ENCODE data around the gene COL5A2.

COL5A2 gene

GRCh38 chr2:189178054-189178453 is 1.5 kb downstream of the COL5A2 start:
- H3K4me1 ChIP-seq (ENCODE audit: control insufficient read depth, insufficient read depth, low read length), result peaks cover 20% of the 10 kb centered on the region
- peak overlapping the region; percentile 95 for H3K4me3 ChIP-seq (ENCODE audit: low read length)
- H3K9me3 ChIP-seq (ENCODE audit: control insufficient read depth, low read length), result no peaks in the 10 kb centered on the region
- H3K9ac ChIP-seq (ENCODE audit: low read length), result peak overlapping the region; percentile 95
- H3K36me3 ChIP-seq (ENCODE audit: control insufficient read depth, insufficient read depth, low read length, severe bottlenecking), result peaks cover 9% of the 10 kb centered on the region
- no peaks in the 10 kb centered on the region for H3K27me3 ChIP-seq (replicated peaks; ENCODE audit: control insufficient read depth, insufficient read depth, low read length)
- peak; percentile 75 for DNase-seq (ENCODE audit: low read depth)

DNA sequence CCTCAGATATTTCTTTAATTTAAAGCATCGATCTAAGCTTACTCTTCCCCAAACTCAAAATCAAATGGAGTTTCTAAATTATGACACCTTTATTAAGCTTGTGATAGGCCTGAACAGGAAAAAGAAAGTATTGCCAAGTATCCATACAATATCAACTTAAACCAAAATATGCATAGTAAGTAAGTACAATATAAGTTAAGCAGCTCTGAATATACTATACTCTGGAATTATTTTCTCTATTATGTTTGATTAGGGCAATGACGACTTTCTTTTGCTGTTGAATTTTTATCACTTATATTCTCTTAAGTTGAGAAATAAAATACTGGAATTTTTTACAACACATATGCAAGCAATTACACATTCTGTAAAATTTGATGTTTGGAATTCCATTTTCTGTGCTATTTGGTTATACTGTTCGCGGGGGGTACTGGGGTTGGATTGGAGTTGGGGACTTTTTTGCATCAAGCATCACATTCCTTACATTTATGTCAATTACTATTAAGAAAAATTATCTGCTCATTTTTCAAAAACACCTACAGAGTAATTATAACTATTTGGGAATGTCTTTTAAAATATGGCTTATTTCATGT is 2.2 kb downstream of the COL5A2 start:
- DNase-seq (ENCODE audit: low read depth), result peak; percentile 58
- H3K4me3 ChIP-seq (ENCODE audit: low read length), result peak overlapping the region; percentile 95
- peaks cover 20% of the 10 kb centered on the region for H3K4me1 ChIP-seq (ENCODE audit: control insufficient read depth, insufficient read depth, low read length)
- peak overlapping the region; percentile 95 for H3K9ac ChIP-seq (ENCODE audit: low read length)
- no peaks in the 10 kb centered on the region for H3K9me3 ChIP-seq (ENCODE audit: control insufficient read depth, low read length)
- H3K36me3 ChIP-seq (ENCODE audit: control insufficient read depth, insufficient read depth, low read length, severe bottlenecking), result peaks cover 9% of the 10 kb centered on the region
- no peaks in the 10 kb centered on the region for H3K27me3 ChIP-seq (replicated peaks; ENCODE audit: control insufficient read depth, insufficient read depth, low read length)

DNA sequence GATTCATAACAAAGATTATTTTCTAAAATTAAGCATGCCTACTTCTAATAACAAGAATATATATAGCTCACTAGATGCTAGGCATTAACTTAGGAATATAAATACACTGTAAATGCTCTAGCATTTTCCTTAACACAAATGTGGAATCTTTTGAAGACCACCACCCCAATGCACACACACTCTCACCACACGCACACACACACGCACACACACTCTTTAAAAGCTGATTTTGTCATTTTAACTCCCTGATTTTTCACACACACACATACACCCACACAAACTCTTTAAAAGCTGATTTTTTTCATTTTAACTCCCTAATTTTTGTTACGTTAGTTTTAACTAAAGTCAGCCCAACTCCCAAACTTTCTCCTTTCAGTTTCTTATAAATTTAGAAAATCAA is 3.0 kb downstream of the COL5A2 start:
- peak overlapping the region; percentile 95 for H3K4me3 ChIP-seq (ENCODE audit: low read length)
- H3K9me3 ChIP-seq (ENCODE audit: control insufficient read depth, low read length), result no peaks in the 10 kb centered on the region

DNA sequence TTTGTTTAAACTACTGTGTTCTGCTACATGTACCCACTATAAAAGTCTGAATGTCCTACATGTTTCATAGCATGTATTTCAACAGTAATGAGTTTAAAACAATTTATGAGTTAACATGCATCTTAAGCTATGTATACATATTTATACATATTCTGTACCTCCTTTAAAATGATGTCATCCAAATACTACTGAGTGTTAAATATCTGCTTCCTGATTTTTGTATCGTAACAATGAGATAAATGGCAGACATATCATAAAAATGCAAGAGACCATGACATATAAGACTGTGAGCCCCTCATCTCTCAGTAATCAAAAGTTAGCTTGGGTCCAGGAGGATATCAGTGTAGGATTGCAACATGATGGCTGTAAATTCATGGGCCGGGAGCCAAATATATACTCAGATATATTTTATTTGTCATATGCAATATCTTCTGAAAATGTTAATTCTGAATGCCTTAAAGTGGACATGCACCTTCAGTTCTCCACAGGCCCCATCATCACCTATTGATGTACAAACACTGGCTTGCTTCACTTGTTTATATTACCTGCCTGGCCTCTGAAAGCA is 3.6 kb downstream of the COL5A2 start:
- peak overlapping the region; percentile 95 for H3K9ac ChIP-seq (ENCODE audit: low read length)

More for the DNA sequence above, 3.0 kb downstream of the COL5A2 start:
- Histone ChIP-seq H3K4me1 (ENCODE audit: control insufficient read depth, insufficient read depth, low read length) (peaks cover 28% of the 10 kb centered on the region), H3K36me3 (ENCODE audit: control insufficient read depth, insufficient read depth, low read length, severe bottlenecking) (peaks cover 9% of the 10 kb centered on the region), H3K27me3 (replicated peaks; ENCODE audit: control insufficient read depth, insufficient read depth, low read length) (no peaks in the 10 kb centered on the region), H3K9ac (ENCODE audit: low read length) (peak overlapping the region; percentile 95)
- no peak for DNase-seq (ENCODE audit: low read depth)

DNA sequence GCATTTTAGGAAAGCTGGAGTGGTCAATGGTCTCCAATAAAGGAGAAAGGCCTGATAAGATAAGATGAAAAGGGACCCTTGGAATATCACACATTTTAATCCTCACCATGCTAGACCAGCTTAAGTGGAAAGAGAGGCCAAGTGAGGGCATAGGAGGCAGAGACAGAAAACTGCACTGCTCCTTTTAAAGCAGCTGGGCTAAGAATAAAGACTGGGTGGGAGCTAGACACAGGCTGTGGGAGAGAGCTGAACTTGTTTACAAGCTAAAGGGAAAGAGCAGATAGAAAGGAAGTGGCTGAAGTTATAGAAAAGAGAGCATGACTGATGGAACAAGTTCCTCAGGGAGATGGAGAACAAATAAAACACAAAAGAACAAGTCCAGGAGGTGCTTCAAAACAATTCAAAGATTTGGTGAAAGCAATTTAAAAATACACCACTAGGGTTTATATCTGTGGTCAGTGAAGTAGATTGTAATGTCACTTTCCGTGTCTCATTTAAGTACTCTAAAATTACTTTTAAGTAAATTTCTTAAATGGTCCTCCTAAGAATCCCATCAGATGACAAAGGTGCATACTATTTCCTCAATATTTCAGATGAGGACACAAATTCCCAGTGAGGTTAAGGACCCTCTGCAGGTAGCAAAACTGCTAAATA is 7.5 kb downstream of the COL5A2 start:
- peak; percentile 19 for DNase-seq (ENCODE audit: low read depth)
- Histone ChIP-seq H3K4me3 (ENCODE audit: low read length) (no peak overlapping the region), H3K9me3 (ENCODE audit: control insufficient read depth, low read length) (no peaks in the 10 kb centered on the region), H3K36me3 (ENCODE audit: control insufficient read depth, insufficient read depth, low read length, severe bottlenecking) (peaks cover 13% of the 10 kb centered on the region), H3K4me1 (ENCODE audit: control insufficient read depth, insufficient read depth, low read length) (peaks cover 59% of the 10 kb centered on the region), H3K27me3 (replicated peaks; ENCODE audit: control insufficient read depth, insufficient read depth, low read length) (no peaks in the 10 kb centered on the region), H3K9ac (ENCODE audit: low read length) (no peak overlapping the region)

More for the DNA sequence above, 3.6 kb downstream of the COL5A2 start:
- Histone ChIP-seq H3K27me3 (replicated peaks; ENCODE audit: control insufficient read depth, insufficient read depth, low read length) (no peaks in the 10 kb centered on the region), H3K9me3 (ENCODE audit: control insufficient read depth, low read length) (no peaks in the 10 kb centered on the region), H3K4me3 (ENCODE audit: low read length) (peak overlapping the region; percentile 95), H3K4me1 (ENCODE audit: control insufficient read depth, insufficient read depth, low read length) (peaks cover 33% of the 10 kb centered on the region), H3K36me3 (ENCODE audit: control insufficient read depth, insufficient read depth, low read length, severe bottlenecking) (peaks cover 9% of the 10 kb centered on the region)
- peak; percentile 41 for DNase-seq (ENCODE audit: low read depth)

DNA sequence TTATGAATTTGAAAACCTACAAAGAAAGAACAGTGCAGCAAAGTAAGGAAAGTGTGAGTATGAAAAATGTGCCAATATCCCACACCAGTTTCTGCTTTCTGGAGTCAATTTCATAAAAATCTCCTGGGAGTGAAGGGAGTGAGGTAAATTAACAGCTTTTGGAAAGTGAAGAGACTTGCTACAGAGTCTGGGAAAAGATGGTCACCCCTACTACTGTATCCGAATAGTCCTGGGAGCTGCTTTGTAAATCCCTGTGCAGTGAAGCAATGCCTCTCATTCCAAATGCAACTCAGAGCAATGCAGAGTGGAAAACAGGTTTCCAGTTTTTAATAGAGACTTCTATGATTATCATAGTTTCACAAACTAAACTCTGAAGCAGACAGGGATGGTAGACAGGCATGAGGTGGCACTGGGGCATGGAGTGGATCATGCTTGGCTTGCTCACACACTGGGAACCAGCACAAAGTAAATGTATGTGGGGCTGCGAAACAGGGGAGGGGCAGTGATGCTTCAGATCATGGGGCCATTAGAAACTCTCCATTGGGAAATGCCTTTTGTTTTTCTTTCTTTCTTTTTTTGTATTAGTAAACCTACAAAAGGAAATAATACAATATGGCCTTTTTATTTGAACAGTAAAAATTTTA is 10.6 kb downstream of the COL5A2 start:
- peaks cover 81% of the 10 kb centered on the region for H3K4me1 ChIP-seq (ENCODE audit: control insufficient read depth, insufficient read depth, low read length)
- DNase-seq (ENCODE audit: low read depth), result peak; percentile 50
- H3K27me3 ChIP-seq (replicated peaks; ENCODE audit: control insufficient read depth, insufficient read depth, low read length), result no peaks in the 10 kb centered on the region
- peak overlapping the region; percentile 31 for H3K4me3 ChIP-seq (ENCODE audit: low read length)
- no peak overlapping the region for H3K9ac ChIP-seq (ENCODE audit: low read length)
- peaks cover 15% of the 10 kb centered on the region for H3K36me3 ChIP-seq (ENCODE audit: control insufficient read depth, insufficient read depth, low read length, severe bottlenecking)
- H3K9me3 ChIP-seq (ENCODE audit: control insufficient read depth, low read length), result no peaks in the 10 kb centered on the region

DNA sequence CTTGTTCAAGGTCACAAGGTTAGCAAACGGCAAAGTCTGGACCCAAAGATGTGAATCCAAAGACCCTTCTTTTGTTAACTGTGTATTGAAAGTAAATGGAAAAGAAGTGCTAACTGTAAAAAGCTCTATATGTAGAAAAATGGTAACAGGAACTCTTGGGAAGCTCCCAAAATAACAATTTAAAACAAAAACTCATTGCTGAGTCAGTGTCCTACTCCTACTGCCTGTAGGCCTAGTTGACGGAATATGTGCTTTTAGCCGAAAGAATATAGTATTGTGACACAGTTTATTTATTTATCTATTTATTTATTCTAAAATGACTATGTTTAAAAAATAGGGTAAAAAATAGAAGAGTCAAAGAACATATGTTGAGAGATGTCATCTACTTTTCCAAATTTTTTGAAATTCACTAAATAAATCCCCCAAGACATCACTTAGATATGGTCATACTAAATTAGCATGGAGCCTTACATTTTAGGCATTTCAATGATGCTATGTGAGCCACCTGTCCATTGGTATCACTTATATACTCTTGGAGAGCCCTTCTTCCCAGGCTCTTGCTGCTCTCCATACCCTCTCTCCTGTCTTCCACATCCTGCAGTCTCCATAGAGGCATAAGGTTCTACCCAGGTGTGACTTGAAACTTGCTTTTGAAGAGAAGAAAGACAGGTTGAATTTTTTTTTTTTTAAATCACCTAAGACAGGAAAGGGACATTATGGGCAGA is 13.7 kb downstream of the COL5A2 start:
- no peak overlapping the region for H3K9ac ChIP-seq (ENCODE audit: low read length)
- no peaks in the 10 kb centered on the region for H3K27me3 ChIP-seq (replicated peaks; ENCODE audit: control insufficient read depth, insufficient read depth, low read length)
- no peaks in the 10 kb centered on the region for H3K9me3 ChIP-seq (ENCODE audit: control insufficient read depth, low read length)
- peaks cover 12% of the 10 kb centered on the region for H3K36me3 ChIP-seq (ENCODE audit: control insufficient read depth, insufficient read depth, low read length, severe bottlenecking)
- peak; percentile 57 for DNase-seq (ENCODE audit: low read depth)
- H3K4me3 ChIP-seq (ENCODE audit: low read length), result peak overlapping the region; percentile 70
- peaks cover 95% of the 10 kb centered on the region for H3K4me1 ChIP-seq (ENCODE audit: control insufficient read depth, insufficient read depth, low read length)

GRCh38 chr2:189164746-189165145 is 14.8 kb downstream of the COL5A2 start:
- no peaks in the 10 kb centered on the region for H3K27me3 ChIP-seq (replicated peaks; ENCODE audit: control insufficient read depth, insufficient read depth, low read length)
- H3K36me3 ChIP-seq (ENCODE audit: control insufficient read depth, insufficient read depth, low read length, severe bottlenecking), result peaks cover 8% of the 10 kb centered on the region
- DNase-seq (ENCODE audit: low read depth), result peak; percentile 97
- no peaks in the 10 kb centered on the region for H3K9me3 ChIP-seq (ENCODE audit: control insufficient read depth, low read length)
- peaks cover 95% of the 10 kb centered on the region for H3K4me1 ChIP-seq (ENCODE audit: control insufficient read depth, insufficient read depth, low read length)
- H3K4me3 ChIP-seq (ENCODE audit: low read length), result peak overlapping the region; percentile 2
- H3K9ac ChIP-seq (ENCODE audit: low read length), result no peak overlapping the region

- Histone ChIP-seq H3K27me3 (replicated peaks; ENCODE audit: control insufficient read depth, insufficient read depth, low read length) (no peaks in the 10 kb centered on the region), H3K4me3 (ENCODE audit: low read length) (peak overlapping the region; percentile 2), H3K9ac (ENCODE audit: low read length) (peak overlapping the region; percentile 55), H3K9me3 (ENCODE audit: control insufficient read depth, low read length) (no peaks in the 10 kb centered on the region), H3K36me3 (ENCODE audit: control insufficient read depth, insufficient read depth, low read length, severe bottlenecking) (peaks cover 8% of the 10 kb centered on the region), H3K4me1 (ENCODE audit: control insufficient read depth, insufficient read depth, low read length) (peaks cover 92% of the 10 kb centered on the region)
- peak; percentile 81 for DNase-seq (ENCODE audit: low read depth)
Observed at GRCh38 chr2:189163889-189164288, 15.7 kb downstream of the COL5A2 start.

- Histone ChIP-seq H3K4me3 (ENCODE audit: low read length) (no peak overlapping the region), H3K9me3 (ENCODE audit: control insufficient read depth, low read length) (no peaks in the 10 kb centered on the region), H3K4me1 (ENCODE audit: control insufficient read depth, insufficient read depth, low read length) (peaks cover 92% of the 10 kb centered on the region), H3K27me3 (replicated peaks; ENCODE audit: control insufficient read depth, insufficient read depth, low read length) (no peaks in the 10 kb centered on the region), H3K9ac (ENCODE audit: low read length) (no peak overlapping the region), H3K36me3 (ENCODE audit: control insufficient read depth, insufficient read depth, low read length, severe bottlenecking) (peaks cover 8% of the 10 kb centered on the region)
- DNase-seq (ENCODE audit: low read depth), result no peak
Observed at GRCh38 chr2:189162566-189162965, 17.0 kb downstream of the COL5A2 start.

GRCh38 chr2:189161894-189162293 is 17.7 kb downstream of the COL5A2 start:
- H3K9ac ChIP-seq (ENCODE audit: low read length), result peak overlapping the region; percentile 37
- DNase-seq (ENCODE audit: low read depth), result no peak

More at GRCh38 chr2:189161894-189162293, 17.7 kb downstream of the COL5A2 start:
- Histone ChIP-seq H3K9me3 (ENCODE audit: control insufficient read depth, low read length) (no peaks in the 10 kb centered on the region), H3K4me1 (ENCODE audit: control insufficient read depth, insufficient read depth, low read length) (peaks cover 92% of the 10 kb centered on the region), H3K27me3 (replicated peaks; ENCODE audit: control insufficient read depth, insufficient read depth, low read length) (no peaks in the 10 kb centered on the region), H3K4me3 (ENCODE audit: low read length) (no peak overlapping the region), H3K36me3 (ENCODE audit: control insufficient read depth, insufficient read depth, low read length, severe bottlenecking) (peaks cover 8% of the 10 kb centered on the region)
